HL-60 (cell line): ENCODE measurements around the gene SSNA1.

Experiments
- DNase-seq, 2 experiments: peaks; one replicate each; pipeline ENCODE4 v3.0.0-alpha.2; 2010 to 2020; ENCODE audit warnings: low read depth in 1 of 2, low spot score in 1 of 2
- H3K27ac ChIP-seq: fragments of 250-450 bp; sonication (Bioruptor Pico); replicated peaks from 2 replicates; pipeline ENCODE4 v1.5.1; 2020; ENCODE audit warnings: mild to moderate bottlenecking, moderate library complexity
- H3K27me3 ChIP-seq: fragments of 250-450 bp; sonication (Bioruptor Pico); 2 replicates; pipeline ENCODE4 v1.5.1; 2021; ENCODE audit warnings: mild to moderate bottlenecking, moderate library complexity; ENCODE audit not compliant: insufficient read depth, poor library complexity, severe bottlenecking
- H3K4me3 ChIP-seq: replicated peaks from 2 replicates; pipeline ENCODE4 v1.5.1; 2011; ENCODE audit warnings: mild to moderate bottlenecking, control low read depth, low read length; ENCODE audit not compliant: insufficient read depth
- GABPA ChIP-seq: IDR thresholded peaks from 2 replicates; pipeline ENCODE4 v1.6.1; 2012; ENCODE audit warnings: low read depth
- POLR2AphosphoS5 ChIP-seq: IDR thresholded peaks from 2 replicates; pipeline ENCODE4 v1.6.1; 2012; ENCODE audit warnings: low read depth
- SPI1 ChIP-seq: IDR thresholded peaks from 2 replicates; pipeline ENCODE4 v1.6.1; 2012; ENCODE audit warnings: low read depth, mild to moderate bottlenecking, borderline replicate concordance
- TF ChIP-seq, protein P1 (sequence below): IDR thresholded peaks from one replicate; pipeline ENCODE4 v1.5.1; 2011; ENCODE audit warnings: low read length, control low read depth, inconsistent platforms; ENCODE audit not compliant: insufficient read depth
- TF ChIP-seq, protein P2 (sequence below): IDR thresholded peaks from 2 replicates; pipeline ENCODE4 v1.6.1; 2012; ENCODE audit warnings: low read depth; ENCODE audit not compliant: insufficient replicate concordance

The SSNA1 gene

DNA sequence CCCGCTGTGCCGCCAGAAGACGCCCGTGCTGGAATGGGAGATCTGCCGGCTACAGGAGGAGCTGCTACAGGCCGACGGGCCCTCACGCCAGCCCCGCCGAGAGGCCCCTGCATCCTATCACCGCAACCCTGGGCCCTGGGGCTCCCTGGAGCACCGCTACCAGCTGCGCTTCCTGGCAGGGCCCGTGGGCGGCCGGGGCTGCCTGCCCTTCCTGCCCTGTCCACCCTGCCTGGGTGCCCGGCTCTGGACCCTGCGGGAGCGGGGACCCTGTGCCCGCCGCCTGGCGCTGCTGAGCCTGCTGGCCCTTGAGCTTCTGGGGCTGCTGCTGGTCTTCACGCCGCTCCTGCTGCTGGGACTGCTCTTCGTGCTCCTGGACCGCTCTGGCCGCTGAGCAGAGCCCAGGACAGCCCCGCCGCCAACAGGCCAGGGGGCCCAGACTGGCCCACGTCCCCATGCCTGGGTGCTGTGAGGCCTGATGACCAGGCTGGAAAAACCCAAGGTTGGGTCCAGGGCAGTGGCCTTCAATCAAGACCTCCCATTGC is 29.8 kb downstream of the SSNA1 start:
- Histone ChIP-seq H3K27ac (no peak overlapping the region), H3K4me3 (no peak overlapping the region), H3K27me3 (no peaks in the 10 kb centered on the region)
- DNase-seq: no peak
- no peak; the same call in 1 of the 2 replicates for TF ChIP-seq POLR2AphosphoS5
- TF ChIP-seq, protein P1, sequence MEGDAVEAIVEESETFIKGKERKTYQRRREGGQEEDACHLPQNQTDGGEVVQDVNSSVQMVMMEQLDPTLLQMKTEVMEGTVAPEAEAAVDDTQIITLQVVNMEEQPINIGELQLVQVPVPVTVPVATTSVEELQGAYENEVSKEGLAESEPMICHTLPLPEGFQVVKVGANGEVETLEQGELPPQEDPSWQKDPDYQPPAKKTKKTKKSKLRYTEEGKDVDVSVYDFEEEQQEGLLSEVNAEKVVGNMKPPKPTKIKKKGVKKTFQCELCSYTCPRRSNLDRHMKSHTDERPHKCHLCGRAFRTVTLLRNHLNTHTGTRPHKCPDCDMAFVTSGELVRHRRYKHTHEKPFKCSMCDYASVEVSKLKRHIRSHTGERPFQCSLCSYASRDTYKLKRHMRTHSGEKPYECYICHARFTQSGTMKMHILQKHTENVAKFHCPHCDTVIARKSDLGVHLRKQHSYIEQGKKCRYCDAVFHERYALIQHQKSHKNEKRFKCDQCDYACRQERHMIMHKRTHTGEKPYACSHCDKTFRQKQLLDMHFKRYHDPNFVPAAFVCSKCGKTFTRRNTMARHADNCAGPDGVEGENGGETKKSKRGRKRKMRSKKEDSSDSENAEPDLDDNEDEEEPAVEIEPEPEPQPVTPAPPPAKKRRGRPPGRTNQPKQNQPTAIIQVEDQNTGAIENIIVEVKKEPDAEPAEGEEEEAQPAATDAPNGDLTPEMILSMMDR: no peak
- TF ChIP-seq, protein P2, sequence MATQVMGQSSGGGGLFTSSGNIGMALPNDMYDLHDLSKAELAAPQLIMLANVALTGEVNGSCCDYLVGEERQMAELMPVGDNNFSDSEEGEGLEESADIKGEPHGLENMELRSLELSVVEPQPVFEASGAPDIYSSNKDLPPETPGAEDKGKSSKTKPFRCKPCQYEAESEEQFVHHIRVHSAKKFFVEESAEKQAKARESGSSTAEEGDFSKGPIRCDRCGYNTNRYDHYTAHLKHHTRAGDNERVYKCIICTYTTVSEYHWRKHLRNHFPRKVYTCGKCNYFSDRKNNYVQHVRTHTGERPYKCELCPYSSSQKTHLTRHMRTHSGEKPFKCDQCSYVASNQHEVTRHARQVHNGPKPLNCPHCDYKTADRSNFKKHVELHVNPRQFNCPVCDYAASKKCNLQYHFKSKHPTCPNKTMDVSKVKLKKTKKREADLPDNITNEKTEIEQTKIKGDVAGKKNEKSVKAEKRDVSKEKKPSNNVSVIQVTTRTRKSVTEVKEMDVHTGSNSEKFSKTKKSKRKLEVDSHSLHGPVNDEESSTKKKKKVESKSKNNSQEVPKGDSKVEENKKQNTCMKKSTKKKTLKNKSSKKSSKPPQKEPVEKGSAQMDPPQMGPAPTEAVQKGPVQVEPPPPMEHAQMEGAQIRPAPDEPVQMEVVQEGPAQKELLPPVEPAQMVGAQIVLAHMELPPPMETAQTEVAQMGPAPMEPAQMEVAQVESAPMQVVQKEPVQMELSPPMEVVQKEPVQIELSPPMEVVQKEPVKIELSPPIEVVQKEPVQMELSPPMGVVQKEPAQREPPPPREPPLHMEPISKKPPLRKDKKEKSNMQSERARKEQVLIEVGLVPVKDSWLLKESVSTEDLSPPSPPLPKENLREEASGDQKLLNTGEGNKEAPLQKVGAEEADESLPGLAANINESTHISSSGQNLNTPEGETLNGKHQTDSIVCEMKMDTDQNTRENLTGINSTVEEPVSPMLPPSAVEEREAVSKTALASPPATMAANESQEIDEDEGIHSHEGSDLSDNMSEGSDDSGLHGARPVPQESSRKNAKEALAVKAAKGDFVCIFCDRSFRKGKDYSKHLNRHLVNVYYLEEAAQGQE: no peak

DNA sequence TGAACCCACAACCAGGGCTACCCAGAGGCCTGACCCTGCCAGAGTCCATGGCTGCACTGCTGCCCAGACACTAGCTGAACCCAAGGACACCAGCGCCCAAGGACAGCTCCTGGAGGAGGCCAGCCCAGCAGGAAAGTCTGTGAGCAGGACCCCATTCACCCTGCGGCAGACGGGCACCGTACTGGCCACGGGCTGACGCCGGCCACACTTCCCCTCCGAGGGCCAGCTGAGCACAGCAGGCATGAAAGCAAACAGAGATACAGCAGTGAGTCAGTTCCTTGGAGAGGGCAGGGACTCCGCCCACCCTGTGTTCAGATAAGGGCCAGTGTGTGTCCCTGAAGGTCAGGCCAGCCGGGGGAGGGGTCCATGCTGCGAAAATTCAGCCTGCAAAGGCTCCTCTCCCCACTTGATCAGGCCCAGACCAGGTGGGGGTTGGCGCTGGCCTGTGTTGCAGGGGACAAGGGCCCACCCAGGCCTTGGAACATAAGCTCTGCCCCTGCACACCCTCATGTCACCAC is 30.3 kb downstream of the SSNA1 start:
- no peak overlapping the region for H3K4me3 ChIP-seq
- DNase-seq: no peak
- no peak overlapping the region for H3K27ac ChIP-seq

DNA sequence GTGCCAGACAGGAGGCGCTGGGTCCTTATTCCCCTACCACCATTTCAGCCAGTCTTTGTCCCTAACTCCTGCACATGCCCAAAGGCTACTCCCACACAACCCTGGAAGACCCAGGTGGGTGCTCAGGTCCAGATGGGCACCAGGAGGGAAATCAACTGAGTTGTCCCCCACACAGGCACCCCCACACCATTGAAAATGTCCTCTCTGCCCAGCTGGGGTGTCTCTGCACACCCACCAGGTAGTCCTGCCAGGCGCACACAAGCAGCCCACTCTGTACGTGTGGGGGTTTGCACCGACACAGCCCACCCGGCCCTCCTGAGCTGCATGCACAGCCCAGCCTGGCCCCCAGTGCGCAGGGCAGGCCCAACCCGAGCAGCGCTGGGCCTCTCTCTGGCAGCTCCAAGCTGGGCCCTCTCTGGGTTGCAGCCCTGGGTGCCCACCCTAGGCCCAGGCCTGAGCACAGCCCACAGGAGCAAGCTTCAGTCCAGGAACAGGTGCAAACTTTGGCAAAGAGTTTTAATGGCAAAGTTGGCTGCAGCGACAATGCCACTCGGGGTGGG is 31.4 kb downstream of the SSNA1 start:
- Histone ChIP-seq H3K27me3 (no peaks in the 10 kb centered on the region), H3K4me3 (no peak overlapping the region), H3K27ac (no peak overlapping the region)
- TF ChIP-seq, protein P2: no peak
- TF ChIP-seq, protein P1: no peak
- TF ChIP-seq POLR2AphosphoS5 (no peak), GABPA (no peak), SPI1 (no peak)
- DNase-seq: no peak

More for the DNA sequence above, 30.3 kb downstream of the SSNA1 start:
- H3K27me3 ChIP-seq: no peaks in the 10 kb centered on the region
- no peak for TF ChIP-seq SPI1
- TF ChIP-seq, protein P2: no peak
- TF ChIP-seq, protein P1: no peak
- TF ChIP-seq GABPA: no peak
- no peak for TF ChIP-seq POLR2AphosphoS5
